H9 (cell line): ENCODE measurements around the gene BTD. TPM values are rescaled to one million over a fixed set of nuclear protein-coding genes. Genes with fewer than 3 reads are reported as not detected.

Source experiments
- DNase-seq: peaks from one replicate; pipeline ENCODE4 v3.0.0-alpha.2; 2017
- H2AFZ ChIP-seq: one replicate; pipeline ENCODE4 v1.6.1; 2013; ENCODE audit warnings: mild to moderate bottlenecking, low read length, control low read depth, moderate library complexity
- H2AK5ac ChIP-seq: 2 replicates; pipeline ENCODE4 v1.6.1; 2013; ENCODE audit warnings: low read length, control low read depth, mixed read lengths; ENCODE audit not compliant: insufficient read length
- H2BK120ac ChIP-seq: one replicate; pipeline ENCODE4 v1.6.1; 2013; ENCODE audit warnings: low read depth, mild to moderate bottlenecking, low read length, control low read depth, inconsistent platforms; ENCODE audit not compliant: poor library complexity, severe bottlenecking
- H2BK12ac ChIP-seq: 2 replicates; pipeline ENCODE4 v1.6.1; 2013; ENCODE audit warnings: low read length, control low read depth, mixed read lengths, low read depth; ENCODE audit not compliant: insufficient read length
- H2BK15ac ChIP-seq: 2 replicates; pipeline ENCODE4 v1.6.1; 2013; ENCODE audit warnings: low read depth, low read length, control low read depth
- H2BK20ac ChIP-seq: one replicate; pipeline ENCODE4 v1.6.1; 2013; ENCODE audit warnings: low read depth, mild to moderate bottlenecking, low read length, control low read depth, inconsistent platforms; ENCODE audit not compliant: poor library complexity, severe bottlenecking
- H2BK5ac ChIP-seq: 2 replicates; pipeline ENCODE4 v1.6.1; 2013; ENCODE audit warnings: low read length, control low read depth, mixed read lengths; ENCODE audit not compliant: insufficient read length
- H3K14ac ChIP-seq: 2 replicates; pipeline ENCODE4 v1.6.1; 2013; ENCODE audit warnings: low read length, control low read depth; ENCODE audit not compliant: insufficient read depth
- H3K18ac ChIP-seq: 2 replicates; pipeline ENCODE4 v1.6.1; 2013; ENCODE audit warnings: low read depth, mild to moderate bottlenecking, mixed read lengths, low read length, control low read depth; ENCODE audit not compliant: insufficient read length
- H3K23ac ChIP-seq: 2 replicates; pipeline ENCODE4 v1.6.1; 2013; ENCODE audit warnings: low read length, control low read depth, mixed read lengths, low read depth; ENCODE audit not compliant: insufficient read length
- H3K23me2 ChIP-seq: 2 replicates; pipeline ENCODE4 v1.6.1; 2013; ENCODE audit warnings: low read depth, mild to moderate bottlenecking, mixed read lengths, low read length, control low read depth; ENCODE audit not compliant: insufficient read length, poor library complexity, severe bottlenecking
- H3K27ac ChIP-seq: 2 replicates; pipeline ENCODE4 v1.5.1; 2013; ENCODE audit warnings: low read length, control low read depth, mixed read lengths, low read depth; ENCODE audit not compliant: insufficient read length
- H3K27me3 ChIP-seq: 2 replicates; pipeline ENCODE4 v1.6.1; 2013; ENCODE audit warnings: low read length, control low read depth, inconsistent platforms; ENCODE audit not compliant: insufficient read depth
- H3K4ac ChIP-seq: 2 replicates; pipeline ENCODE4 v1.6.1; 2013; ENCODE audit warnings: low read depth, mild to moderate bottlenecking, control low read depth, inconsistent platforms, low read length, moderate library complexity
- H3K4me1 ChIP-seq: 2 replicates; pipeline ENCODE4 v1.6.1; 2013; ENCODE audit warnings: low read length, control low read depth, inconsistent platforms; ENCODE audit not compliant: insufficient read depth
- H3K4me2 ChIP-seq: 2 replicates; pipeline ENCODE4 v1.6.1; 2013; ENCODE audit warnings: low read length, control low read depth, mixed read lengths; ENCODE audit not compliant: insufficient read length, insufficient read depth
- H3K56ac ChIP-seq: 2 replicates; pipeline ENCODE4 v1.6.1; 2013; ENCODE audit warnings: low read depth, mild to moderate bottlenecking, mixed read lengths, low read length, control low read depth; ENCODE audit not compliant: insufficient read length
- H3K79me1 ChIP-seq: 2 replicates; pipeline ENCODE4 v1.6.1; 2013; ENCODE audit warnings: low read depth, mild to moderate bottlenecking, moderate library complexity, low read length, control low read depth, inconsistent platforms; ENCODE audit not compliant: insufficient read depth, poor library complexity, severe bottlenecking
- H3K79me2 ChIP-seq: 2 replicates; pipeline ENCODE4 v1.6.1; 2013; ENCODE audit warnings: low read length, control low read depth, inconsistent platforms; ENCODE audit not compliant: insufficient read depth
- H3K9ac ChIP-seq: 2 replicates; pipeline ENCODE4 v1.6.1; 2013; ENCODE audit warnings: low read length, control low read depth, mixed read lengths; ENCODE audit not compliant: insufficient read length; ENCODE audit errors: extremely low read depth
- H3K9me3 ChIP-seq: one replicate; pipeline ENCODE4 v1.6.1; 2013; ENCODE audit warnings: low read depth, low read length, inconsistent platforms; ENCODE audit not compliant: control insufficient read depth
- H3T11ph ChIP-seq: one replicate; pipeline ENCODE4 v1.6.1; 2013; ENCODE audit warnings: mild to moderate bottlenecking, low read length, control low read depth, inconsistent platforms
- H4K20me1 ChIP-seq: one replicate; pipeline ENCODE4 v1.6.1; 2013; ENCODE audit not compliant: control insufficient read depth, insufficient read length, insufficient read depth
- H4K5ac ChIP-seq: 2 replicates; pipeline ENCODE4 v1.6.1; 2013; ENCODE audit warnings: low read depth, mild to moderate bottlenecking, mixed read lengths, low read length, control low read depth; ENCODE audit not compliant: insufficient read length
- H4K8ac ChIP-seq: replicated peaks from 2 replicates; pipeline ENCODE4 v1.6.1; 2013; ENCODE audit warnings: low read length, control low read depth, mixed read lengths, low read depth; ENCODE audit not compliant: insufficient read length
- H4K91ac ChIP-seq: 2 replicates; pipeline ENCODE4 v1.6.1; 2013; ENCODE audit warnings: low read depth, mild to moderate bottlenecking, moderate library complexity, mixed read lengths, low read length, control low read depth; ENCODE audit not compliant: insufficient read length
- H3K27ac Mint-ChIP-seq, 3 experiments: 2 replicates in 2 of 3; 3 replicates in 1 of 3; pipeline ENCODE4 v1.8.0; 2020 to 2021; ENCODE audit warnings: mixed read lengths in 3 of 3, mild to moderate bottlenecking in 1 of 3, moderate library complexity in 1 of 3
- H3K27me3 Mint-ChIP-seq: 2 replicates; pipeline ENCODE4 v1.8.0; 2021; ENCODE audit warnings: low read depth, mild to moderate bottlenecking, moderate library complexity, mixed read lengths
- H3K36me3 Mint-ChIP-seq, 3 experiments: 2 replicates in 2 of 3; 3 replicates in 1 of 3; pipeline ENCODE4 v1.8.0; 2020 to 2021; ENCODE audit warnings: low read depth in 3 of 3, mixed read lengths in 3 of 3; ENCODE audit not compliant: insufficient read depth in 1 of 3
- H3K4me1 Mint-ChIP-seq, 2 experiments: 2 replicates each; pipeline ENCODE4 v1.8.0; 2020; ENCODE audit warnings: mixed read lengths in 2 of 2
- H3K4me3 Mint-ChIP-seq, 2 experiments: 2 replicates in 1 of 2; 3 replicates in 1 of 2; pipeline ENCODE4 v1.8.0; 2020 to 2021; ENCODE audit warnings: mild to moderate bottlenecking in 2 of 2, mixed read lengths in 2 of 2, moderate library complexity in 1 of 2
- H3K9me3 Mint-ChIP-seq, 2 experiments: 2 replicates in 1 of 2; 3 replicates in 1 of 2; pipeline ENCODE4 v1.8.0; 2020; ENCODE audit warnings: mild to moderate bottlenecking in 2 of 2, mixed read lengths in 2 of 2, moderate library complexity in 1 of 2
- WGBS: extraction: QIAGEN DNeasy Blood & Tissue Kit; methylation state at CpG from one replicate; pipeline ENCODE4 v1.1.7; 2013; ENCODE audit warnings: missing lambda C conversion rate, low lambda C conversion rate, mixed read lengths; ENCODE audit not compliant: insufficient read length; ENCODE audit errors: extremely low coverage; 5-methylcytosine and 5-hydroxymethylcytosine counted together
- total RNA-seq: library from RNA; stranded (reverse); gene quantifications from 2 replicates; pipeline ENCODE4 v1.2.1, GENCODE V29; 2021
- TF ChIP-seq, protein P1 (sequence below): fragments of 200-600 bp; sonication (generic); conservative IDR thresholded peaks from 3 replicates; pipeline ENCODE4 v1.8.0; 2021; ENCODE audit warnings: antibody characterized with exemption, mild to moderate bottlenecking

The BTD gene
- total RNA-seq, 1 experiment from 2014 or later, result 21.5 TPM

DNA sequence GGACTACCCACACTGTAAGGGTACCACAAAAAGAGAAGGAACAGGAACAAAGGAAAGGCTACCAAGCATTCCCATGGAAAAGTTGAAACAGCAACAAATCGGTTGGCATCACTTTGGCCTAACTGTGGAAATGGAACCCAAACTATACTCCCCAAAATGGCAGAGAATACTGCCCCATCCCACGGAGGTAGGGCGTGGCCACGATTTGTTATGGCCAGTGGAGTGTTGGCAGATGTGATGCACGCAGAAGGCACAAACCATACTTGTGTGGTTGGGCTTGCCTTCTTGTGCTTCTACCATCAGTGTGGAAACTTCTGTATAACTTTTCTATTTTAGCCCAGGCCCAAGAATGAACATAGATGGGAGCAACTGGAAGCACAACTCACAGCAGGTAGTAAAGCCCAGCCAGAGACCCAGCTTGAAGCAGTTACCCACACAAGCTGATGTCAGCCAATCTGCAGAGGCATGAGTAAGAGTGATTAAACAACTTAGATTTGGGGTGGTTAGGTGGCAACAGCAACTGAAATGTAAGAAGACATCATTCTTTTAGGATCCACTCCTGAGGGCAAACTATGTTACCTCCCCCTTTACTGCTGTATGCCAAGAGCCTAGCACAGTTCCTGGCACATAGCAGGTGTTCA lies 64.1 kb downstream of the BTD start:
- no peaks in the 10 kb centered on the region for H3K27me3 Mint-ChIP-seq
- peaks cover 3 to 20% (median 16%) of the 10 kb centered on the region in 3 experiments; a peak in 6 of 7 replicates for H3K36me3 Mint-ChIP-seq
- Histone ChIP-seq H4K8ac (no peak overlapping the region), H3K4ac (no peak overlapping the region), H3K79me1 (no peaks in the 10 kb centered on the region), H3K9ac (no peak overlapping the region), H2BK5ac (no peak overlapping the region), H3K18ac (no peak overlapping the region), H3K27me3 (no peaks in the 10 kb centered on the region), H3K9me3 (no peaks in the 10 kb centered on the region), H4K91ac (no peak overlapping the region), H3K23ac (no peak overlapping the region), H2BK20ac (no peak overlapping the region), H2BK12ac (no peak overlapping the region), H3K27ac (no peak overlapping the region), H2BK15ac (no peak overlapping the region), H3K4me1 (peaks cover 3% of the 10 kb centered on the region; the same call in 1 of the 2 replicates), H3K23me2 (no peaks in the 10 kb centered on the region), H3K79me2 (no peaks in the 10 kb centered on the region), H4K5ac (no peak overlapping the region), H4K20me1 (no peaks in the 10 kb centered on the region), H2AK5ac (no peak overlapping the region), H2BK120ac (no peak overlapping the region), H3K4me2 (no peak overlapping the region), H3K14ac (no peak overlapping the region), H3K56ac (no peak overlapping the region), H2AFZ (no peak overlapping the region), H3T11ph (no peak overlapping the region)
- TF ChIP-seq, protein P1, sequence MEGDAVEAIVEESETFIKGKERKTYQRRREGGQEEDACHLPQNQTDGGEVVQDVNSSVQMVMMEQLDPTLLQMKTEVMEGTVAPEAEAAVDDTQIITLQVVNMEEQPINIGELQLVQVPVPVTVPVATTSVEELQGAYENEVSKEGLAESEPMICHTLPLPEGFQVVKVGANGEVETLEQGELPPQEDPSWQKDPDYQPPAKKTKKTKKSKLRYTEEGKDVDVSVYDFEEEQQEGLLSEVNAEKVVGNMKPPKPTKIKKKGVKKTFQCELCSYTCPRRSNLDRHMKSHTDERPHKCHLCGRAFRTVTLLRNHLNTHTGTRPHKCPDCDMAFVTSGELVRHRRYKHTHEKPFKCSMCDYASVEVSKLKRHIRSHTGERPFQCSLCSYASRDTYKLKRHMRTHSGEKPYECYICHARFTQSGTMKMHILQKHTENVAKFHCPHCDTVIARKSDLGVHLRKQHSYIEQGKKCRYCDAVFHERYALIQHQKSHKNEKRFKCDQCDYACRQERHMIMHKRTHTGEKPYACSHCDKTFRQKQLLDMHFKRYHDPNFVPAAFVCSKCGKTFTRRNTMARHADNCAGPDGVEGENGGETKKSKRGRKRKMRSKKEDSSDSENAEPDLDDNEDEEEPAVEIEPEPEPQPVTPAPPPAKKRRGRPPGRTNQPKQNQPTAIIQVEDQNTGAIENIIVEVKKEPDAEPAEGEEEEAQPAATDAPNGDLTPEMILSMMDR, result no peak
- no CpG with 5 or more reads among the region's 5 CpGs for WGBS
- DNase-seq, result no peak
- H3K27ac Mint-ChIP-seq, result no peak overlapping the region
- H3K9me3 Mint-ChIP-seq, result 0 out of 5 replicates have a peak, but pooled peaks cover 0 to 4% of the 10 kb centered on the region in 2 experiments
- no peak overlapping the region for H3K4me3 Mint-ChIP-seq
- H3K4me1 Mint-ChIP-seq, result peaks cover 8 to 14% of the 10 kb centered on the region in 2 experiments
